SK-N-SH treated with all-trans-retinoic acid at 6 μM for 48 hours (cell line): ENCODE data around the gene CLPTM1L.

Experiments
- ATAC-seq: fragments of 200-7000 bp; cut with Tn5 transposase; 3 replicates; pipeline ENCODE4 v1.9.1; 2020; ENCODE audit warnings: mild to moderate bottlenecking, moderate library complexity
- BACH2 ChIP-seq: fragments of 250-450 bp; sonication (Bioruptor Pico); IDR thresholded peaks from 2 replicates; pipeline ENCODE4 v1.9.0; 2021; ENCODE audit warnings: mild to moderate bottlenecking, borderline replicate concordance
- ESRRG ChIP-seq: fragments of 250-450 bp; sonication (Bioruptor Pico); IDR thresholded peaks from 2 replicates; pipeline ENCODE4 v1.6.1; 2021; ENCODE audit warnings: mild to moderate bottlenecking
- ISL1 ChIP-seq: fragments of 250-450 bp; sonication (Bioruptor Pico); IDR thresholded peaks from 2 replicates; pipeline ENCODE4 v2.1.2; 2022; ENCODE audit warnings: mild to moderate bottlenecking, moderate library complexity
- OSR1 ChIP-seq: fragments of 250-450 bp; sonication (Bioruptor Pico); IDR thresholded peaks from 2 replicates; pipeline ENCODE4 v1.8.0; 2022; ENCODE audit warnings: moderate library complexity, mild to moderate bottlenecking, inconsistent platforms
- PATZ1 ChIP-seq: fragments of 250-450 bp; sonication (Bioruptor Pico); IDR thresholded peaks from 2 replicates; pipeline ENCODE4 v1.8.0; 2020; ENCODE audit warnings: mild to moderate bottlenecking, moderate library complexity, borderline replicate concordance
- PPARA ChIP-seq: fragments of 250-450 bp; sonication (Bioruptor Pico); IDR thresholded peaks from 2 replicates; pipeline ENCODE4 v1.5.0; 2020; ENCODE audit warnings: mild to moderate bottlenecking, borderline replicate concordance
- RARB ChIP-seq: fragments of 250-450 bp; sonication (Bioruptor Pico); IDR thresholded peaks from 2 replicates; pipeline ENCODE4 v1.8.0; 2021; ENCODE audit warnings: mild to moderate bottlenecking, moderate library complexity
- SNAI2 ChIP-seq: fragments of 250-450 bp; sonication (Bioruptor Pico); IDR thresholded peaks from 2 replicates; pipeline ENCODE4 v1.5.0; 2020; ENCODE audit warnings: mild to moderate bottlenecking, moderate library complexity
- TCF4 ChIP-seq: fragments of 250-450 bp; sonication (Bioruptor Pico); IDR thresholded peaks from 2 replicates; pipeline ENCODE4 v1.8.0; 2021; ENCODE audit warnings: mild to moderate bottlenecking, moderate library complexity, borderline replicate concordance
- TOX ChIP-seq: fragments of 250-450 bp; sonication (Bioruptor Pico); IDR thresholded peaks from 2 replicates; pipeline ENCODE4 v1.8.0; 2021; ENCODE audit warnings: mild to moderate bottlenecking, moderate library complexity, borderline replicate concordance
- ZC3H10 ChIP-seq: fragments of 250-450 bp; sonication (Bioruptor Pico); IDR thresholded peaks from 2 replicates; pipeline ENCODE4 v1.5.1; 2021; ENCODE audit warnings: mild to moderate bottlenecking, moderate library complexity
- ZFP3 ChIP-seq: fragments of 250-450 bp; sonication (Bioruptor Pico); IDR thresholded peaks from 2 replicates; pipeline ENCODE4 v1.5.0; 2020; ENCODE audit warnings: mild to moderate bottlenecking, moderate library complexity
- ZFP30 ChIP-seq: fragments of 450-650 bp; formaldehyde crosslinking; IDR thresholded peaks from 2 replicates; pipeline ENCODE4 v1.5.0; 2022; ENCODE audit warnings: mild to moderate bottlenecking, moderate library complexity
- ZNF565 ChIP-seq: fragments of 450-650 bp; formaldehyde crosslinking; conservative IDR thresholded peaks from 2 replicates; pipeline ENCODE4 v1.5.0; 2020; ENCODE audit warnings: low read depth, mild to moderate bottlenecking, moderate library complexity
- ZNF70 ChIP-seq: fragments of 450-650 bp; formaldehyde crosslinking; IDR thresholded peaks from 2 replicates; pipeline ENCODE4 v1.5.0; 2020; ENCODE audit warnings: mild to moderate bottlenecking, moderate library complexity
- ZNF8 ChIP-seq: fragments of 450-650 bp; formaldehyde crosslinking; IDR thresholded peaks from 2 replicates; pipeline ENCODE4 v1.5.0; 2020; ENCODE audit warnings: mild to moderate bottlenecking, moderate library complexity
- TF ChIP-seq, protein P1 (sequence below): fragments of 250-450 bp; sonication (Bioruptor Pico); IDR thresholded peaks from 2 replicates; pipeline ENCODE4 v1.5.1; 2020; ENCODE audit warnings: low read depth, mild to moderate bottlenecking, moderate library complexity
- TF ChIP-seq, protein P2 (sequence below): fragments of 250-450 bp; sonication (Bioruptor Pico); IDR thresholded peaks from 2 replicates; pipeline ENCODE4 v1.8.0; 2021; ENCODE audit warnings: low read depth, mild to moderate bottlenecking, moderate library complexity, borderline replicate concordance

CLPTM1L gene

GRCh38 chr5:1324301-1324700 is 20.6 kb downstream of the CLPTM1L start (continued):
- TF ChIP-seq PATZ1 (CRISPR knock-in tag) (no peak), TOX (no peak)

DNA sequence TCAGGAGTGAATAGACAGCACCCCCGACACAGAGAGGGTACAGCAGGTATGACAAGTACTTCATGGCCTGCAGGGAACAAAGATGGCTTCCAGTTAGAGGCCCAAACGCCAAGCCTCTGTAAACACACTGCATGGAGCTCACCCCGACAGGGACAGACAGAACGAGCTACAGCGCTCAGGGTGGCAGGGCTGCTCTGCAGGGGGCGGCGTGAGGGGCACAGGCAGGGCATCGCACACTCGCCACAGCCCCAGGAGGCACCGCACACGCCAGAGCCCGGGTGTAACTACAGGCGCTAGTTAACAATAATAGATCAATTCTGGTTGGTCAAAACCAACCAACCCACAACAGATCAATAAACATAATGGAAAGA is 21.1 kb downstream of the CLPTM1L start:
- ATAC-seq = no peak
- TF ChIP-seq ZNF565 (CRISPR knock-in tag) = no peak
- no peak for TF ChIP-seq PATZ1 (CRISPR knock-in tag)
- no peak for TF ChIP-seq BACH2 (CRISPR knock-in tag)
- no peak for TF ChIP-seq ZC3H10
- no peak for TF ChIP-seq ISL1 (CRISPR knock-in tag)
- TF ChIP-seq TCF4 (CRISPR knock-in tag) = no peak
- TF ChIP-seq ZFP30 (CRISPR knock-in tag) = no peak
- no peak for TF ChIP-seq RARB (CRISPR knock-in tag)
- TF ChIP-seq SNAI2 (CRISPR knock-in tag) = no peak
- no peak for TF ChIP-seq ZNF70 (CRISPR knock-in tag)
- TF ChIP-seq, protein P1, sequence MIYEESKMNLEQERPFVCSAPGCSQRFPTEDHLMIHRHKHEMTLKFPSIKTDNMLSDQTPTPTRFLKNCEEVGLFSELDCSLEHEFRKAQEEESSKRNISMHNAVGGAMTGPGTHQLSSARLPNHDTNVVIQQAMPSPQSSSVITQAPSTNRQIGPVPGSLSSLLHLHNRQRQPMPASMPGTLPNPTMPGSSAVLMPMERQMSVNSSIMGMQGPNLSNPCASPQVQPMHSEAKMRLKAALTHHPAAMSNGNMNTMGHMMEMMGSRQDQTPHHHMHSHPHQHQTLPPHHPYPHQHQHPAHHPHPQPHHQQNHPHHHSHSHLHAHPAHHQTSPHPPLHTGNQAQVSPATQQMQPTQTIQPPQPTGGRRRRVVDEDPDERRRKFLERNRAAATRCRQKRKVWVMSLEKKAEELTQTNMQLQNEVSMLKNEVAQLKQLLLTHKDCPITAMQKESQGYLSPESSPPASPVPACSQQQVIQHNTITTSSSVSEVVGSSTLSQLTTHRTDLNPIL (CRISPR knock-in tag) = no peak

- ATAC-seq = no peak
- TF ChIP-seq ZFP3 (CRISPR knock-in tag) (no peak), ISL1 (CRISPR knock-in tag) (no peak), BACH2 (CRISPR knock-in tag) (no peak), SNAI2 (CRISPR knock-in tag) (no peak), ZC3H10 (no peak), OSR1 (no peak), PATZ1 (CRISPR knock-in tag) (no peak), ZNF565 (CRISPR knock-in tag) (no peak), ZNF8 (CRISPR knock-in tag) (no peak), TOX (no peak), ZFP30 (CRISPR knock-in tag) (no peak), PPARA (CRISPR knock-in tag) (no peak), ESRRG (CRISPR knock-in tag) (no peak)
- TF ChIP-seq, protein P1 (CRISPR knock-in tag) = no peak
- TF ChIP-seq, protein P2, sequence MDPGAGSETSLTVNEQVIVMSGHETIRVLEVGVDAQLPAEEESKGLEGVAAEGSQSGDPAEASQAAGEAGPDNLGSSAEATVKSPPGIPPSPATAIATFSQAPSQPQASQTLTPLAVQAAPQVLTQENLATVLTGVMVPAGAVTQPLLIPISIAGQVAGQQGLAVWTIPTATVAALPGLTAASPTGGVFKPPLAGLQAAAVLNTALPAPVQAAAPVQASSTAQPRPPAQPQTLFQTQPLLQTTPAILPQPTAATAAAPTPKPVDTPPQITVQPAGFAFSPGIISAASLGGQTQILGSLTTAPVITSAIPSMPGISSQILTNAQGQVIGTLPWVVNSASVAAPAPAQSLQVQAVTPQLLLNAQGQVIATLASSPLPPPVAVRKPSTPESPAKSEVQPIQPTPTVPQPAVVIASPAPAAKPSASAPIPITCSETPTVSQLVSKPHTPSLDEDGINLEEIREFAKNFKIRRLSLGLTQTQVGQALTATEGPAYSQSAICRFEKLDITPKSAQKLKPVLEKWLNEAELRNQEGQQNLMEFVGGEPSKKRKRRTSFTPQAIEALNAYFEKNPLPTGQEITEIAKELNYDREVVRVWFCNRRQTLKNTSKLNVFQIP (CRISPR knock-in tag) = no peak
Observed at GRCh38 chr5:1322955-1323802, 21.7 kb downstream of the CLPTM1L start.
